CD4-positive, alpha-beta T cell treated with Interleukin-17A for 1 hour (primary cell): Measurements from ENCODE around the gene NRTN.
A peak's percentile ranks its signal among the peaks of the same experiment; 100 is the strongest.

Experiments used
- DNase-seq: peaks from one replicate; pipeline ENCODE4 v3.0.0-alpha.2; 2020

Gene NRTN

GRCh38 chr19:5817218-5817617 is 12.4 kb downstream of the NRTN start:
- no peak for DNase-seq

- DNase-seq, result no peak
These were observed 13.7 kb downstream of the NRTN start for GRCh38 chr19:5818594-5818993.

- DNase-seq, result no peak
These were observed 15.9 kb downstream of the NRTN start for GRCh38 chr19:5820785-5821184.

GRCh38 chr19:5821521-5822180 is 16.8 kb downstream of the NRTN start:
- no peak for DNase-seq

- no peak for DNase-seq
These were observed 17.4 kb downstream of the NRTN start for GRCh38 chr19:5822181-5822844.

GRCh38 chr19:5823579-5824281 is 18.9 kb downstream of the NRTN start:
- no peak for DNase-seq

- DNase-seq, result no peak
These were observed 19.9 kb downstream of the NRTN start for GRCh38 chr19:5824751-5825150.

GRCh38 chr19:5825178-5825577 is 20.3 kb downstream of the NRTN start:
- DNase-seq, result no peak

GRCh38 chr19:5826531-5827341 is 21.9 kb downstream of the NRTN start:
- DNase-seq, result peak; percentile 27

- no peak for DNase-seq
These were observed 22.5 kb downstream of the NRTN start for GRCh38 chr19:5827342-5827890.

GRCh38 chr19:5827891-5828660 is 23.2 kb downstream of the NRTN start:
- peak; percentile 94 for DNase-seq

- DNase-seq, result peak; percentile 29
These were observed 24.0 kb downstream of the NRTN start for GRCh38 chr19:5828661-5829566.

GRCh38 chr19:5829567-5830310 is 24.9 kb downstream of the NRTN start:
- DNase-seq, result no peak

- DNase-seq, result no peak
These were observed 26.3 kb downstream of the NRTN start for GRCh38 chr19:5831159-5831558.

- no peak for DNase-seq
These were observed 27.2 kb downstream of the NRTN start for GRCh38 chr19:5832061-5832460.

- no peak for DNase-seq
These were observed 27.8 kb downstream of the NRTN start for GRCh38 chr19:5832527-5833216.

- DNase-seq, result no peak
These were observed 33.0 kb downstream of the NRTN start for GRCh38 chr19:5837761-5838352.

- no peak for DNase-seq
These were observed 33.6 kb downstream of the NRTN start for GRCh38 chr19:5838353-5839064.
